Thoracic aorta (tissue), 2 donors: Measurements from ENCODE around the gene TFF2. TPM values are rescaled to one million over a fixed set of nuclear protein-coding genes. Genes with fewer than 3 reads are reported as not detected.

Source experiments
- ATAC-seq: fragments of 150-250 bp; one replicate; pipeline ENCODE4 v1.8.0; 2017; ENCODE audit warnings: low read depth; ENCODE audit not compliant: insufficient number of reproducible peaks, low FRiP score
- DNase-seq: peaks from one replicate; pipeline ENCODE4 v3.0.0-alpha.2; 2020; ENCODE audit warnings: low spot score
- H3K27ac ChIP-seq, 2 donors: fragments of 200-600 bp; sonication (generic); 1 replicate in 1 of 2; 2 replicates in 1 of 2; pipeline ENCODE4 v1.5.1; 2016; ENCODE audit warnings: mild to moderate bottlenecking in 2 of 2, moderate library complexity in 2 of 2
- H3K27me3 ChIP-seq: fragments of 200-600 bp; sonication (generic); replicated peaks from 2 replicates; pipeline ENCODE4 v1.6.0; 2016; ENCODE audit warnings: mild to moderate bottlenecking; ENCODE audit not compliant: insufficient read depth
- H3K36me3 ChIP-seq: fragments of 200-600 bp; sonication (generic); one replicate; pipeline ENCODE4 v1.5.1; 2016
- H3K4me1 ChIP-seq, 2 donors: fragments of 200-600 bp; sonication (generic); 1 replicate in 1 of 2; 2 replicates in 1 of 2; pipeline versions ENCODE4 v1.5.1 to v1.6.0; 2016; ENCODE audit warnings: low read depth in 2 of 2, mild to moderate bottlenecking in 1 of 2; ENCODE audit not compliant: control insufficient read depth in 1 of 2
- H3K4me3 ChIP-seq: fragments of 200-600 bp; sonication (generic); 2 replicates; pipeline ENCODE4 v1.5.1; 2016; ENCODE audit warnings: mild to moderate bottlenecking
- H3K9me3 ChIP-seq: fragments of 200-600 bp; sonication (generic); 2 replicates; pipeline ENCODE4 v1.5.1; 2016
- CTCF ChIP-seq: fragments of 200-600 bp; sonication (generic); IDR thresholded peaks from one replicate; pipeline ENCODE4 v1.5.1; 2019; ENCODE audit warnings: antibody characterized with exemption
- total RNA-seq, 2 donors: library from RNA; depleted of rRNA; stranded (reverse); fragments of >200 nt; gene quantifications; one replicate each; pipeline versions ENCODE4 v1.1.0 to v1.2.3, GENCODE V29; 2016

Gene TFF2
- total RNA-seq, 2 donors from 2014 or later: 17.0 TPM; not detected in 1

- Histone ChIP-seq H3K27me3 (no peaks in the 10 kb centered on the region), H3K36me3 (no peaks in the 10 kb centered on the region), H3K4me1 (no peaks in the 10 kb centered on the region), H3K4me3 (no peak overlapping the region), H3K27ac (no peak overlapping the region), H3K9me3 (no peaks in the 10 kb centered on the region)
- TF ChIP-seq CTCF: peak; percentile 50
- no peak for DNase-seq
- no peak for ATAC-seq
Measured at GRCh38 chr21:42309753-42310213, 41.0 kb downstream of the TFF2 start.

- Histone ChIP-seq H3K4me1 (no peaks in the 10 kb centered on the region), H3K36me3 (no peaks in the 10 kb centered on the region), H3K27me3 (no peaks in the 10 kb centered on the region), H3K27ac (no peak overlapping the region), H3K9me3 (no peaks in the 10 kb centered on the region), H3K4me3 (no peak overlapping the region)
- DNase-seq (no peak), ATAC-seq (no peak)
- TF ChIP-seq CTCF: no peak
Measured at GRCh38 chr21:42308914-42309752, 41.7 kb downstream of the TFF2 start.

GRCh38 chr21:42308161-42308913 lies 42.5 kb downstream of the TFF2 start:
- ATAC-seq (no peak), DNase-seq (no peak)
- no peak for TF ChIP-seq CTCF
- Histone ChIP-seq H3K27ac (no peak overlapping the region), H3K36me3 (no peaks in the 10 kb centered on the region), H3K27me3 (no peaks in the 10 kb centered on the region), H3K4me1 (no peaks in the 10 kb centered on the region), H3K9me3 (no peaks in the 10 kb centered on the region), H3K4me3 (no peak overlapping the region)

GRCh38 chr21:42307106-42307505 lies 43.7 kb downstream of the TFF2 start:
- H3K4me1 ChIP-seq: no peaks in the 10 kb centered on the region
- no peaks in the 10 kb centered on the region for H3K27me3 ChIP-seq
- H3K36me3 ChIP-seq: no peaks in the 10 kb centered on the region
- H3K27ac ChIP-seq: no peak overlapping the region
- H3K4me3 ChIP-seq: no peak overlapping the region
- ATAC-seq (no peak), DNase-seq (no peak)
- no peak for TF ChIP-seq CTCF
- no peaks in the 10 kb centered on the region for H3K9me3 ChIP-seq

GRCh38 chr21:42306366-42307035 lies 44.3 kb downstream of the TFF2 start:
- Histone ChIP-seq H3K9me3 (no peaks in the 10 kb centered on the region), H3K36me3 (no peaks in the 10 kb centered on the region), H3K27ac (no peak overlapping the region), H3K27me3 (no peaks in the 10 kb centered on the region), H3K4me1 (no peaks in the 10 kb centered on the region), H3K4me3 (no peak overlapping the region)
- DNase-seq: no peak
- ATAC-seq: no peak
- no peak for TF ChIP-seq CTCF
